ACC112 (cell line): ENCODE results near the gene TXN.
A peak's percentile ranks its signal among the peaks of the same experiment; 100 is the strongest.

Source experiments
- H2AFZ ChIP-seq: fragments of 200-600 bp; sonication (generic); one replicate; pipeline ENCODE4 v1.6.0; 2017; ENCODE audit warnings: antibody characterized with exemption, low read length; ENCODE audit not compliant: unreplicated experiment
- H3K27ac ChIP-seq: fragments of 200-600 bp; sonication (generic); 2 replicates; pipeline ENCODE4 v1.5.1; 2014; ENCODE audit warnings: low read depth, mild to moderate bottlenecking, antibody characterized with exemption, low read length, moderate library complexity
- H3K27me3 ChIP-seq: fragments of 200-600 bp; sonication (generic); 2 replicates; pipeline ENCODE4 v1.6.1; 2014; ENCODE audit warnings: mild to moderate bottlenecking, antibody characterized with exemption, low read length, moderate library complexity, mixed read lengths; ENCODE audit not compliant: insufficient read depth
- H3K36me3 ChIP-seq: fragments of 200-600 bp; sonication (generic); 2 replicates; pipeline ENCODE4 v1.6.1; 2016; ENCODE audit warnings: mild to moderate bottlenecking, antibody characterized with exemption, low read length, moderate library complexity, mixed read lengths; ENCODE audit not compliant: insufficient read depth
- H3K4me1 ChIP-seq: fragments of 200-600 bp; sonication (generic); one replicate; pipeline ENCODE4 v1.6.1; 2016; ENCODE audit warnings: low read length, mixed read lengths; ENCODE audit not compliant: insufficient read depth, unreplicated experiment, control insufficient read depth
- H3K4me3 ChIP-seq: fragments of 200-600 bp; sonication (generic); 2 replicates; pipeline ENCODE4 v1.5.1; 2014; ENCODE audit warnings: mild to moderate bottlenecking, low read depth, low read length
- H3K79me2 ChIP-seq: fragments of 200-600 bp; sonication (generic); one replicate; pipeline ENCODE4 v1.6.0; 2016; ENCODE audit warnings: low read length; ENCODE audit not compliant: control insufficient read depth, unreplicated experiment, insufficient read depth

The TXN gene

DNA sequence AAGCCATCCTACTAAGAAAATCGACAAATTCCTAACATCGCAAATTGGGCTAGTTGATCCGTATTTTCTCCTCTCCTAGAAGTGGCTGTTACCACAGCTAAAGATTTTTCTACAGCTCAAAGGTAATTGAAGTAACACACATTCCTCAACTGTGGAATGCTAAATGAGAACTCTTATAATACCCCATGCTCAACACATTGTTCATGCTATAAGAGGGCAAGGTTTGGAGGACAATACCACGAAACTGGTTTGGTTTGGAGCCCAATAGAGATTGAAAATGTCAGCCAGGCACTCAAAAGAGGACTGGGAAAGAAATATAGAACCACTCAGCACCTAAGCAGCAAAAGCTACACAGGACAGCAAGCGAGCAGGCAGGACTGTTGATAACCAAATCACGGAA lies 10.1 kb downstream of the TXN start:
- no peak overlapping the region for H3K27ac ChIP-seq
- no peak overlapping the region for H2AFZ ChIP-seq
- H3K79me2 ChIP-seq = peaks cover 46% of the 10 kb centered on the region
- H3K36me3 ChIP-seq = peaks cover 76% of the 10 kb centered on the region
- H3K27me3 ChIP-seq = no peaks in the 10 kb centered on the region
- no peak overlapping the region for H3K4me3 ChIP-seq
- peaks cover 23% of the 10 kb centered on the region for H3K4me1 ChIP-seq

DNA sequence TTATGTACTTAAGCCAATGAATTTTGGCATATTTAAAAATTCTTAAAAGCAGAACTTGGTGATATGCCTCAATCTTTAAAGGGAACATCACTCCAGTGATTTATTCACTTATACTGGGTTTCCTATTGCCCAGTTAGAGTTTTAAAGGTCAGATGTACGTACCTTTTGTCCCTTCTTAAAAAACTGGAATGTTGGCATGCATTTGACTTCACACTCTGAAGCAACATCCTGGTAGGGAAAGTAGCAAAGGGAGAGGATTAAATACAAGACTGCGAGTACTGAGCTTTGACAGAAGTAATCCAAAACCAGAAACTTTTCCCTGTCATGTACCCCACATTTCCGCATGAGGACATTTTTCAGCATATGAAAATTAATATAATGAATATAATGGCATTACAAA lies 11.7 kb downstream of the TXN start:
- Histone ChIP-seq H3K4me3 (no peak overlapping the region), H2AFZ (no peak overlapping the region), H3K27ac (no peak overlapping the region), H3K27me3 (no peaks in the 10 kb centered on the region), H3K4me1 (peaks cover 15% of the 10 kb centered on the region), H3K79me2 (peaks cover 30% of the 10 kb centered on the region), H3K36me3 (peaks cover 65% of the 10 kb centered on the region)

DNA sequence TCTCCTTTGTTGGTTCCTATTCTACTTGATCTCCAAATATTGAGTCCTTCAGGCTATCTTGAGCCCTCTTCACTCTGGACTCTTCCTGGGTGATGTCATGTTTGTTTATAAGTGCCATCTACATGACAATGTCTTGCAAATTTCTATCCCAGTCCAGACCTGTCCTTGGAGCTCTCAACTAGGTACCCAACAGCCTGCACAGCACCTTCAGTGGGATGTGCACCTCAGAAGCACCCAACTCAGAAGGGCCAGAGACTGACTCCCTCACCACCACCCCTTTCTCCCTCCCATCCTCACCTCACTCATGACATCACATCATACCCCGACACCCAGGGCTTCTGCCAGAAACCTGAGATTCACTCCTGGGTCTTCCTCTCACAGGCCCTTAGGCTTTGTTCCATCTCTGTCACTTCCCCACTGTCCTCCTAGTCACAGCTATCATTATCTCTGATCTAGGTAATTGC lies 14.4 kb downstream of the TXN start:
- Histone ChIP-seq H3K36me3 (peaks cover 48% of the 10 kb centered on the region), H3K27ac (peak overlapping the region; percentile 46), H3K27me3 (no peaks in the 10 kb centered on the region), H3K79me2 (peaks cover 13% of the 10 kb centered on the region), H2AFZ (no peak overlapping the region), H3K4me1 (peaks cover 15% of the 10 kb centered on the region), H3K4me3 (no peak overlapping the region)

DNA sequence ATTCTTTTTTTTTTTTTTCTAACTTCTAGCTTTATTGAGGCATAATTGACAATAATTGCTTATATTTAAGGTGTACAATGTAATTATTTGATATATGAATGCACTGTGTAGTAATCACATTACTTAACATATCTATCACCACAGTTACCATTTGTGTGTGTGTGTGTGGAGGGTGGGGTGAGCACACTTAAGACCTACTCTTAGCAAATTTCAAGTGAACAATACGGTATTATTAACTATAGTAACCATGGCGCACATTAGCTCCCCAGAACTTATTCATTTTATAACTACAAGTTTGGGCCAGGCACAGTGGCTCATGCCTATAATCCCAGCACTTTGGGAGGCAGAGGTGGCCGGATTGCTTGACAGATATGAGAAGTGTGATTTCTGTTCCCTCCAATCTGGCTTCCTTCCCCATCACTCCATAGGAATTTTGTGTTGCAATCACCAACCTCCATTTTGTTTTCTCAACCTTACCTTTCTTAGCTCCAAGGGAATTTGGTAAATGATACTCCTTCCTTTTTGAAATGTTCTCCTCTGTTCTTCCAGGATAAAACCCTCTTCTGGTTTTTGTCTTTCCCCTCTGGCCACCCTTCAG lies 14.9 kb downstream of the TXN start:
- peaks cover 8% of the 10 kb centered on the region for H3K79me2 ChIP-seq
- H3K36me3 ChIP-seq = peaks cover 42% of the 10 kb centered on the region
- H2AFZ ChIP-seq = no peak overlapping the region
- peak overlapping the region; percentile 46 for H3K27ac ChIP-seq
- H3K27me3 ChIP-seq = no peaks in the 10 kb centered on the region
- H3K4me1 ChIP-seq = peaks cover 15% of the 10 kb centered on the region
- no peak overlapping the region for H3K4me3 ChIP-seq

DNA sequence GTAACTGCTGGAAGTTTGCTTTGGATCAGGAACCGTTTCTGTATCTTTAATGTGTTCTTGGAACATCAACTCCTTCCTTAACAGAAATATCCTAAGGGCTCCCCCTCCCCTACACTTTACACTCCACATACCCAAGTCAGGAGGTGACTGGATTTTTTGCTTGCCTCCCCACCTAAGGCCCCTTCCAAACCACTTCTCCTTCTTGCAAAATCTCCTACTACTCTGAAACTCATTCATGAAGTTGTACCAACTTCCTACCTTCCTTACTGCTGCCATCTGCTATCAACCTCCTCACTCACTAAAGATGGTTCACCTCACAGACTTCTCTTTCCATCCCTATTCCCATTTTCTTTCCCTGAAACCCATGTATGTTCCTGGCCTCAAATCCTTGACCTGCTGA lies 16.1 kb downstream of the TXN start:
- H3K27ac ChIP-seq = no peak overlapping the region
- H3K4me1 ChIP-seq = peaks cover 15% of the 10 kb centered on the region
- H2AFZ ChIP-seq = no peak overlapping the region
- peaks cover 34% of the 10 kb centered on the region for H3K36me3 ChIP-seq
- H3K79me2 ChIP-seq = no peaks in the 10 kb centered on the region
- H3K4me3 ChIP-seq = no peak overlapping the region
- H3K27me3 ChIP-seq = no peaks in the 10 kb centered on the region

DNA sequence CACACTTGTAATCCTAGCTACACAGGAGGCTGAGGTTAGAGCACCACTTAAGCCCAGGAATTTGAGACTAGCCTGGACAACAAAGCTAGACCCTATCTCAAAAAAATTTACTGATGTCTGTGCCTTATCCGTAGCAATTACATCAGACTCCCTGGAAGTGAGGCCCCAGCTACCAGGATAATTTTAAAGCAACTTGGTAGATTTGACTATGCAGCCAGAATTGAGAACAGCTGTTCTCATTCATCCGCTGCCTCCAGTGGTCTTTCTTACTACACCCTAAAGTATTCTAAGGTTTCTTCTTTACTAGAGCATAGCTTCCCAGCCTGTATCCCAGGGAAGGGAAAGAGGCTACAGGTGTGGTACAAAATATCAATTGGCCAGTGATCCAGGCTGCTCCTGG lies 28.0 kb downstream of the TXN start:
- Histone ChIP-seq H2AFZ (no peak overlapping the region), H3K27me3 (no peaks in the 10 kb centered on the region), H3K79me2 (no peaks in the 10 kb centered on the region), H3K36me3 (no peaks in the 10 kb centered on the region), H3K27ac (no peak overlapping the region), H3K4me1 (no peaks in the 10 kb centered on the region), H3K4me3 (no peak overlapping the region)

DNA sequence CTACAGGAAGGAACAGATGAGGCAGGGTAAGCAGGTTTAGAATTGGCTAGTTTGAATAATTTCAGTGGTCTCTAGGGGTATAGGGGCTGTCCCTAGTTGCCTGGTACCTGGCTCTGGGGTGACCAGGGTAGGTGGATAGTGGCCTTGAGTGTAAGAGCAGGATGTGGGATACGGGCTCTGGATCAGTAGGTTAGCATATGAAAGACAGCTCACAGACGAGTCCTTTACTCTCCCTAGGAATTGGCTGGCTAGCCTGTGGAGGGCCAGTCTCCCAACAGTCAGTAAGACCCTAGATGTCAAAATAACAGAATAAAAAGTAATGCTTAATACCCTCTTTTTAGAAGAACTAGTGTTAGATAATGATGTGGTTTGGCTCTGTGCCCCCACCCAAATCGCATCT lies 31.7 kb downstream of the TXN start:
- H3K4me3 ChIP-seq = no peak overlapping the region
- no peaks in the 10 kb centered on the region for H3K27me3 ChIP-seq
- no peak overlapping the region for H3K27ac ChIP-seq

DNA sequence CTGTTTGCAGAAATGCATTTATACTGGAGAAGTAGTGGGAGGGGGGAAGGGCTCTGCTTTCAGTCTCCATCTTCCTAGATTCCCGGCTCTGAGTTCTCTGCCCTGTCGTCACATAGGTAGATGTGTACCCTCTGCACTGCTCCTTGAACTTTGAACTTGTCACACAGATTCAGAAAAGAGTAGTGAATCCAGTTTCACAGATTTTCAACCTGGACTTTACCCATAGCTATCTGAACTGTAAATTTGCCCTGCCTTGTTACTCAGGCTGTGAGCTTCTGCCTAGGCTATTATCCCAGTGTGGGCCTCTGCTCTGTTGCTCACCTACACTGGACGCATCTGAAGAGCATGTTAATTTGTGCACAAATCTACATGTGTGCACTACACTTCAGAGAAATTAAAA lies 35.5 kb downstream of the TXN start:
- no peak overlapping the region for H3K27ac ChIP-seq
- H3K27me3 ChIP-seq = no peaks in the 10 kb centered on the region
- H3K4me3 ChIP-seq = no peak overlapping the region
- H3K4me1 ChIP-seq = no peaks in the 10 kb centered on the region
- H3K79me2 ChIP-seq = no peaks in the 10 kb centered on the region
- no peak overlapping the region for H2AFZ ChIP-seq
- H3K36me3 ChIP-seq = no peaks in the 10 kb centered on the region

More for the DNA sequence above, 31.7 kb downstream of the TXN start:
- Histone ChIP-seq H2AFZ (no peak overlapping the region), H3K4me1 (no peaks in the 10 kb centered on the region), H3K79me2 (no peaks in the 10 kb centered on the region), H3K36me3 (no peaks in the 10 kb centered on the region)

DNA sequence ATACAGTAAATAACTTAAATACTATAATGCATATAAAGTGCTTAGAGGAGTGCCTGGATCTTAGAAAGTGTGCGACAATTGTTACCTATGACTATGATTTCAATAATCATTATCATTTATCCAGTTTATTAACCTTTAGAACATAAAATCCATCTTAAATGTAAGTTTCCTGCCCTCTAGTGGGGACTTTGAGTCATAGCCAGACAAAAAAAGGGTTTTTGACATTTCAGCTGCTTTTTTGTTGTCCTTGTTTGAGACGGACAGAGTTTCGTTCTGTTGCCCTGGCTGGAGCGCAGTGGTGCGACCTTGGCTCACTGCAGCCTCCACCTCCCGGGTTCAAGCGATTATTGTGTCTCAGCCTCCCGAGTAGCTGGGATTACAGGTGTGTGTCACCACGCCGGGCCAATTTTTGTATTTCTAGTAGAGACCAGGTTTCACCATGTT lies 38.6 kb downstream of the TXN start:
- Histone ChIP-seq H3K27ac (no peak overlapping the region), H2AFZ (no peak overlapping the region), H3K27me3 (no peaks in the 10 kb centered on the region)

DNA sequence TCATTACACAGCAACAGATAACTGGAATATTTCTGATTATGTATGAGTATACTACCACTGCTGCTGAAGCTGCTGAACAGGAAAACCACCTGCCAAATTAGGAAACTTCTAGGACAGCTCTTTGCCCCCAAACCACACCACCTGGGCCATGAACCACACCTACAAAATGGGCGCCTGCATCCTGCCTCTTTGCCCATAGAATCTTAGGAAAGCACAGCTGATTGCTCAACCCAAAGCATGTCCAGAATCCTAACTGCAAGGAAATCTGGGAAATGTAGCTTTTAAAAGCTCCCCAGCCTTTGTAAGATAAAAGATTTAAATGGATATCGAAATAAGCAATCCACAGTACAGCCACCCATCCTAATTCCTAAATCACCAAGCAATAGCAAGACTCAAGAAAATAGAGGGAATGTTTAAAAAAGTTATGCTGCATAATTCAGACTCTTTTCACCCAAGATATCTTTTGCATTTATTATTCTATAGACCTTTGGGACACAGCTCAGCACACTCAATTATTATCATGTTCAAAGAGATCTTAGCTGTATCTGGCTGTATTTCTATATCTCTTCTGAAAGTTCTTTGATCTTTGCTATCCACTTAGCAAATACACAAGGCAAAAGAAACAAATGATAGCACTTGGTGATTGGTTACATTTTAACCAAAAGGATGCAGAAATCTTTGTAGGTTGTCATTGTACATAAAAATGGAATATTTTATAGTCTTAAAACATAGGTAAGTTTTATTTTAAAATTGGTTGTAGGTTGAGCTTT lies 41.5 kb downstream of the TXN start:
- Histone ChIP-seq H2AFZ (no peak overlapping the region), H3K27me3 (0 out of 2 replicates have a peak, but pooled peaks cover 6% of the 10 kb centered on the region), H3K4me3 (no peak overlapping the region), H3K4me1 (no peaks in the 10 kb centered on the region), H3K27ac (no peak overlapping the region), H3K36me3 (no peaks in the 10 kb centered on the region), H3K79me2 (no peaks in the 10 kb centered on the region)

More for the DNA sequence above, 38.6 kb downstream of the TXN start:
- no peaks in the 10 kb centered on the region for H3K36me3 ChIP-seq
- no peaks in the 10 kb centered on the region for H3K79me2 ChIP-seq
- H3K4me1 ChIP-seq = no peaks in the 10 kb centered on the region
- H3K4me3 ChIP-seq = peak overlapping the region; percentile 60

DNA sequence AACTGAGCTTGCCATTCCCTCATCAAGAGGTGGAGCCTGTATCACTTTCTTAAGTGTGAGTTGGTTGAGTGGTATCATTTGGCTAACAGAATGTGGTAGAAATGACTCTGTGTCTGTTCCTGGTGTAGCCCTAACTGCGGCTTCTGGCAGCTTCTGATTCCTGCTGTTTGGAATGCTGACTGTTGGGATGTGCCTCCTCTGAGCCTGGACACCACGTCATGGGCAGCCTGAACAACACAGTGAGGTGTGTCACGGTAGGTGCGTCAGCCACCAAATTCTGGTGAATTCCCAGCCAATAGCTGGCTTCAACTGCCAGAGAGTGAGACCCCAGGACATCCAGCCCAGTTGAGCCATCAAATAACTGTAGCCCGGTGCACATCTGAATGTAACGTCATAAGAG lies 42.2 kb downstream of the TXN start:
- Histone ChIP-seq H3K79me2 (no peaks in the 10 kb centered on the region), H3K4me1 (no peaks in the 10 kb centered on the region), H3K4me3 (no peak overlapping the region), H3K27me3 (0 out of 2 replicates have a peak, but pooled peaks cover 6% of the 10 kb centered on the region), H2AFZ (no peak overlapping the region), H3K27ac (no peak overlapping the region), H3K36me3 (no peaks in the 10 kb centered on the region)
